HG02588 (cell line): ENCODE results near the gene CDS1.
"Not testable (repeated sequence)": the region's sequence is repeated elsewhere in the genome, so short reads cannot be mapped to it uniquely, and the experiment has no call there.

Source experiments
- ATAC-seq: cut with Tn5 transposase; IDR thresholded peaks from one replicate; pipeline ENCODE4 v1.9.1; 2021; ENCODE audit warnings: mild to moderate bottlenecking, moderate library complexity; ENCODE audit not compliant: unreplicated experiment

The CDS1 gene

DNA sequence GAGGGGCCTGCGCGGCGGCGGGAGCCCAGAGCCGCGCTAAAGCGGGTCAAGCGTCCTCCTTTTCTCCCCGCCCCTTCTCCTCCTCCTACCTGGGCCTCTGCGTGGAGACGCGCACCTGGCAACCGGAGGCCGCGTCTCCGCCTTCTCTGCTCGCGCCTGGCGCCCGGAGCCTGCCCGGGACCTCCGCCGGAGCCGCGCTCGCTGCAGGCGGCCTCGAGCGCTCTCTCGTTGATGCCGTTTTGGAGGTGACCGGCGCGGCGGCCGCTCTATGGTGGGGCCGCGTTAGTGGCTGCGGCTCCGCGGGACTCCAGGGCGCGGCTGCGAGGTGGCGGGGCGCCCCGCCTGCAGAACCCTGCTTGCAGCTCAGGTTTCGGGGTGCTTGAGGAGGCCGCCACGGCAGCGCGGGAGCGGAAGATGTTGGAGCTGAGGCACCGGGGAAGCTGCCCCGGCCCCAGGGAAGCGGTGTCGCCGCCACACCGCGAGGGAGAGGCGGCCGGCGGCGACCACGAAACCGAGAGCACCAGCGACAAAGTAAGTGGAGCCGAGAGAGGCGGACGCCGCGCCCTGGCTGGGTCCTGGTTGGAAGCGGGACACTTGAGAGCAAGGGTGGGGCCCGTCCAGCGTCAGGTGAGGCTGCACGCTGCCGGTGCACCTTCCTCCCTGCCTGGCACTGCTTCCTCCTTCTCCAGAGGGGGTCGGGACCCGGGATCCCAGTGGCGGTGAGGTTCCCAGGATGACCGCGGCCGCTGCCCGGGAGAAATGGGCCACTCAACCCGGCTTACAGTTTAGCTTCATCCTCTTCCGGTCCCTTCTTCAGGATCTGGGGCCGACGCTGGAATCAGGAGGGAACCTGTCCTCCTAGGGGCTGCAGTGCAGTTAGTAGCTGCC lies at the start of gene CDS1:
TSS of gene CDS1 (plus strand) at position 140 of the 888 bp plus-strand sequence. CDS start at position 415, 275 bp downstream.
- peak; percentile 54 for ATAC-seq

DNA sequence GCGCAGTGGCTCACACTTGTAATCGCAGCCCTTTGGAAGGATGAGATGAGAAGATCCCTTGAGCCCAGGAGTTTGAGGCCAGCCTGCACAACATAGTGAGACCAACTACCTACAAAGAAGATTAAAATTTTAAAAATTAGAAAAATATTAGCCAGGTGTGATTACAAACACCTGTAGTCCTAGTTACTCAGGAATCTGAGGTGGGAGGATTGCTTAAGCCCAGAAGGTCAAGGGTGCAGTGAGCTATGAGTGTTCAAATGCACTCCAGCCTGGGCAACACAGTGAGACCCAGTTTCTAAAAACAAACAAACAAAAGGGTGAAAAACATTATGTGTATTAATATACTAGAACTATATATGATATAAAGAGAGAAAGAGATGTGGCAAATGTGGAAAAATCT lies 47.0 kb upstream of the CDS1 start:
- ATAC-seq = no peak

- no peak for ATAC-seq
Measured at GRCh38 chr4:84545093-84545492, 37.8 kb upstream of the CDS1 start.

- no peak for ATAC-seq
Measured at GRCh38 chr4:84547211-84547610, 35.7 kb upstream of the CDS1 start.

DNA sequence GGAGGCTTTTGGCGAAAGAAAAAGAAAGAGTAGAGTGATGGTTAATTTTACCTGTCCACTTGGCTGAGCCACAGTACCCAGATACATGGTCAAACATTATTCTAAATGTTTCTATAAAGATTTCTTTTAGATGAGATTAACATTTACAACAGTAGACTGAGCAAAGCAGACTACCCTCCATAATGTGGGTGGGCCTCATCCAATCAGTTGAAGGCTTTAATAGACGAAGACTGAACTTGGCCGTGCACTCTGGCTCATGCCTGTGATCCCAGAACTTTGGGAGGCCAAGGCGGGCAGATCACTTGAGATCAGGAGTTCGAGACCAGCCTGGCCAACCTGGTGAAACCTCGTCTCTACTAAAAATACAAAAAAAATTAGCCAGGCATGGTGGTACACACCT lies 33.7 kb upstream of the CDS1 start:
- ATAC-seq = not testable (repeated sequence)

DNA sequence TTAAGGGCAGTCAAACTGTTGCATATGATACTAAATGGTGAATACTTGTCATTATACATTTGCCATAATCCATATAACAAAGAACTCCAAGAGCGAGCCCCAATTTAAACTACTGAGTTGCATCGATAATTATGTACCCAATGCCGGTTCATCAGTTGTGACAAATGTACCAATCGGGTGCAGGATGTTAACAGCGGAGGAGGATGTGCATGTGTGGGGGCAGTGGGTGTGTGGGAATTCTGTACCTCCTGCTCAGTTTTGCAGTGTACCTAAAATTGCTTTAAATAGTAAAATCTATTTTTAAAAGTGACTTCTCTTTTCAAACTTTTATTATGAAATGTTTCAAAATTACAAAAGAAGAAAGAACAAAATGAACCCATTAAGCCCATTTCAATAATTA lies 20.8 kb upstream of the CDS1 start:
- no peak for ATAC-seq

- ATAC-seq = no peak
Measured at GRCh38 chr4:84563002-84563401, 19.9 kb upstream of the CDS1 start.

- no peak for ATAC-seq
Measured at GRCh38 chr4:84565951-84566350, 17.0 kb upstream of the CDS1 start.

DNA sequence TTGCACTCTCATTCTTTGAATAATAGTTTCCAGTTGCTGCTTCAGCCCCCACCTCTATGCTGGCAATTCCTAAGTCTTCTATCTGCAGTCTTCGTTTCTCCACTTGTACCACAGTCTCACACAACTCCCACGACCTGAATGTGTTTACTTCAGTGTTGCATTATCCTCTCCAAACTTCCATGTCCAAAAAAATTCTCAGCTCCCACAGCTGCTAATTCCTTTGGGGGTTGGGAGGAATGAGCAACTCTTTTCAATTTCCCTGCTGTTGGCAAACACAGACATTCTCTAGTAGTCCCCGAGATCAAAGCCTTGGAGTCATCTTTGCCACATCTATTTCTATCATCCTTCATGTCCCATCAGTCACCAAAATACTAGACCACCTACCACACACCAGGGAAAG lies 14.4 kb upstream of the CDS1 start:
- no peak for ATAC-seq

DNA sequence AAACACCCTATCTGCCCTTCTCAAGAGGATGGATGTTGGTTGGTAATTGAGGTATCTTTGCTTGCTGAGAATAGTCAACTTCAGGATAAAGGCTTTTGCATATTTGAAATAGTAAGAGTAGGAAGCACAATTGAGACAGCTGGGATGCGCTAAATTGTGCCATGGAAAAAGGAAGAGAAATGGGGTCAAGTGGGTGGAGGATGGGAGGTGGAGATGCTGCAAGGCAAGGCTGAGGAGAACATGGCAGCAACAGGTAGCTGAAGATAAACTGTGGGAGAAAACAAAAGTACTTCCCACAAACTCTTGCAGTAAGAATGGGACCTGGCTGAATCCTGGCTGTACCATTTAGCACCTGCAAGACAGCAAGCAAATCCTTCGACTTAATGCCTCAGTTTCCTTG lies 13.9 kb upstream of the CDS1 start:
- no peak for ATAC-seq

GRCh38 chr4:84573385-84574068 lies 9.4 kb upstream of the CDS1 start:
- ATAC-seq = no peak

GRCh38 chr4:84574069-84574720 lies 8.7 kb upstream of the CDS1 start:
- ATAC-seq = no peak

DNA sequence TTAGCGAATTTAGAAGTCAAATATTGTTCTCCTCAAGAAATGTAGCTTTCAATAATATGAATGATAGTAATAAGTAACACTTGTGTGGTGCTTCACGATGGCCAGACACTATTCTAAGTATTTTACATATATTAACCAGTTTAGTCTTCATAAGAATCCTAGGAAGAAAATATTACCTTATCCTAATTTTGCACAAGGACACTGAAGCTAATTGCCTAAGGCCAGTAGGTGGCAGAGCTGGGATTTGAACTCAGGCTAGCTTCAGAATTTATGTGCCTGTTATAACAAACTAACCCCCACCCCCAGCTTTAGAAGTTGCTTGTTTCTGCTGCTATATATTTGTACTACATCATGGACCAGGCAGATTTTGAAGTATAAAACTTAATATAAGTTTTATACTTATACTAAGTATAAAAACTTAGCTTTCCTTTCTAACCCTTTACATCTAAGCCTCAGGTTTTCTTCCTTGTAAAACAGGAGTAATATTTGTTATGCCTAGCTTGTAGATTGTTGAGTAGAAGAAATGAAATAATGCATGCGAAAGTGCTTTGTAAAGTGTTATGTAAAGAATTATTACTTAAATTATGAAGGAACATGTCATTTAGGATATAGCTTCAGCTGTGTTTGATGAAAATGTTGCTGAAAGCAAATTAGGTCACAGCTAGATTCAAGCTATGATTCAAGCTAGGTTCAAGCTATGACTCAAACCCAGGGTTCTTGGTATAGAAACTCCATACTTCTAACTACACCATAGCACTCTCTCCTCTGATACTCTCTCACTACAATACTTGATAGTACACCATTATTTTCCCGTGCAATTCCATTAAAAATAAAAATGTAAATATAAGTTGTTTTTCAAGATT lies 4.2 kb upstream of the CDS1 start:
- ATAC-seq = no peak

GRCh38 chr4:84579403-84579776 lies 3.5 kb upstream of the CDS1 start:
- ATAC-seq = no peak

DNA sequence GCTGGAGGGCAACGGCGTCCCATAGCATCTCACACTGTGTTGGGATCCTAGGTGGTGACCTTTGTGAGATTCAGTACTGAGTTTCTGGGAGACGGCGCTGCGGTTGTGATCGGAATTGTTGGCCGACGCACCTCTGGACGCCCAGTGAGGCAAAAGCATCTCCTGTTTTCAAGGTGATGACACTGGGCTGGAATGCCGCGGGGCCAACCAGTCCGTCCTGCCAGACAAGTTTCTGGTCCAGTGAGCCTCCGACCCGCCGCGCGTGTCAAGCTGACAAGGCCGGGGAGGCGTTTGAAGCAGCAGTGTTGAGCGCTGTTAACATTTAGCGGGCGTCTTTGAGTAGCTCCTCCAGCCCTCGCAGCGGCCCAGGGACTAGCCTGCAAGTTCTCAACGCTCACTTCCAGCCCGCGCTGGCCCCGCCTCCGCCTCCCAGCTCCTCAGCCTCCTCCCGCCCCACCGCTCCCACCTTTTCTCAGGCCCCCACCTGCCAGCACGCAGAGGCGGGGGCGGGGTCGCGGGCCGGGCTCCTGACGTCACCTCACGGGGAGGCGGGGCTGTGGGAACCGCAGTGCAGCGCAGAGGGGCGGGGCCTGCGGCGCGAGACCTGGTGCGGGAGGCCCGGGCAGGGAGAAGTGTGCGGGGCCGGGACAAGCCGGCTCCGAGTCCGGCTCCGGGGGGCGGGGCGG lies 482 bp upstream of the CDS1 start:
- ATAC-seq = peak; percentile 84

DNA sequence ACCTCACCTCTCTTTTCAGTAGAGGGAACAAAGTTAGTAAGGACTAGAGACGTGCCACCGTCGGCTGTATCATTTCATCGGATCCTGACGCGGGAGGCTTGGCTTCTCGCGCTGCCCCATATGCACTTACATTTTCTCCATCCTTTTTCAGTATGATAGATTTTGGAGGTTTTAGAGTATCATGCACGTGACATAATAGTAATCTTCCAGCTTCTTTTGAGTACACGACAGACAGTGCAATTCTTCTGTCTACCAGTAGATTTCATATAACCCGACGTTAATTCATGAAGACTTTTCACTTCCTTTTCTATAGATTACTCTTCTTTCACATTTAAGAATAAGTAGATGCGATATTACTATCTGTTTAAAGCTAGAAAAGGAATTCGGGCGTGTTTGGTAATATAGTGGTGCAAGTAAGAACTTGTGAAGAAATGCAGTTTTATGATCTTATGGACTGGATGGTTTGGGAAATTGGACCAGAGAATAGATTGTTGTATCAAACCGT lies 1.0 kb downstream of the CDS1 start:
- no peak for ATAC-seq

- ATAC-seq = no peak
Measured at GRCh38 chr4:84585251-84585650, 2.3 kb downstream of the CDS1 start.

GRCh38 chr4:84594724-84595123 lies 11.8 kb downstream of the CDS1 start:
- no peak for ATAC-seq

- ATAC-seq = no peak
Measured at GRCh38 chr4:84596826-84597225, 13.9 kb downstream of the CDS1 start.

DNA sequence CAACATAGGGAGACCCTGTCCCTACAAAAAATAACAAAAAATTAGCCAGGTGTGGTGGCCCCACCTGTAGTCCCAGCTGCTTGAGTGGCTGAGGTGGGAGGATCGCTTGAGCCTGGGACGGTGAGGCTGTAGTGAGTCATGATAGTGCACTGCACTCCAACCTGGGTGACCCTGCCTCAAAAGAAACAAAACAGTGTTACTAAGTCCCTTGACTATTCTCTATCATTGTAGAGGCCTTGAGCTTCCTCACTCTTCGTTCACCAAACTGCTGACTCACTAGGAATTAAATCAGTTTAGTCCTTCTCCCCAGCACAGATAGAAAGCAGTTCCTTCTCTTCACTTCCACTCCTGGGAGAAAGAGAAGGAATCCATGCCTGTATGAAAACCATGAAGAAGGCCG lies 14.5 kb downstream of the CDS1 start:
- no peak for ATAC-seq
